Pulmonary artery endothelial cell (primary cell): ENCODE results near the gene NCLN. TPM values are rescaled to one million over a fixed set of nuclear protein-coding genes. Genes with fewer than 3 reads are reported as not detected.
"Not testable (repeated sequence)": the region's sequence is repeated elsewhere in the genome, so short reads cannot be mapped to it uniquely, and the experiment has no call there.

ENCODE experiments used
- DNase-seq: peaks from one replicate; pipeline ENCODE4 v3.0.0-alpha.2; 2011; ENCODE audit warnings: low read depth, low spot score
- total RNA-seq: library from RNA; depleted of rRNA; stranded (reverse); fragments of >200 nt; gene quantifications from 2 replicates; pipeline ENCODE4 v1.2.3, GENCODE V29; 2014

The NCLN gene
- total RNA-seq, 1 donor from 2014 or later, result 61.1 TPM

GRCh38 chr19:3225169-3225485 is 39.4 kb downstream of the NCLN start:
- no peak for DNase-seq

GRCh38 chr19:3225677-3226093 is 40.0 kb downstream of the NCLN start:
- DNase-seq, result no peak

GRCh38 chr19:3227054-3227626 is 41.4 kb downstream of the NCLN start:
- no peak for DNase-seq

- DNase-seq, result no peak
Observed at GRCh38 chr19:3229346-3229743, 43.6 kb downstream of the NCLN start.

GRCh38 chr19:3229888-3230496 is 44.3 kb downstream of the NCLN start:
- no peak for DNase-seq

GRCh38 chr19:3231288-3231687 is 45.6 kb downstream of the NCLN start:
- no peak for DNase-seq

- no peak for DNase-seq
Observed at GRCh38 chr19:3233116-3233515, 47.4 kb downstream of the NCLN start.

GRCh38 chr19:3233831-3234230 is 48.1 kb downstream of the NCLN start:
- DNase-seq, result no peak

- no peak for DNase-seq
Observed at GRCh38 chr19:3234800-3235199, 49.1 kb downstream of the NCLN start.

GRCh38 chr19:3235604-3236003 is 49.9 kb downstream of the NCLN start:
- DNase-seq, result not testable (repeated sequence)

GRCh38 chr19:3236272-3236671 is 50.5 kb downstream of the NCLN start:
- no peak for DNase-seq

- DNase-seq, result no peak
Observed at GRCh38 chr19:3238066-3238561, 52.4 kb downstream of the NCLN start.

GRCh38 chr19:3239367-3239766 is 53.6 kb downstream of the NCLN start:
- DNase-seq, result no peak

- DNase-seq, result no peak
Observed at GRCh38 chr19:3243819-3244700, 58.3 kb downstream of the NCLN start.

GRCh38 chr19:3245050-3245449 is 59.3 kb downstream of the NCLN start:
- DNase-seq, result no peak

- no peak for DNase-seq
Observed at GRCh38 chr19:3248728-3249326, 63.1 kb downstream of the NCLN start.

- DNase-seq, result no peak
Observed at GRCh38 chr19:3249408-3249807, 63.7 kb downstream of the NCLN start.

- no peak for DNase-seq
Observed at GRCh38 chr19:3250675-3251074, 64.9 kb downstream of the NCLN start.

- no peak for DNase-seq
Observed at GRCh38 chr19:3251229-3251628, 65.5 kb downstream of the NCLN start.

- DNase-seq, result no peak
Observed at GRCh38 chr19:3252650-3253049, 66.9 kb downstream of the NCLN start.

- no peak for DNase-seq
Observed at GRCh38 chr19:3253270-3253669, 67.5 kb downstream of the NCLN start.

GRCh38 chr19:3254520-3254919 is 68.8 kb downstream of the NCLN start:
- DNase-seq, result no peak
